SKM-1 treated with dmso at 0.1 percent for 144 hours (cell line): Measurements from ENCODE around the gene TNPO1.
A peak's percentile ranks its signal among the peaks of the same experiment; 100 is the strongest.

Experiments
- DNase-seq: peaks from one replicate; lab custom pipeline; 2025; ENCODE audit not compliant: unreplicated experiment; lab: John Stamatoyannopoulos, UW

The TNPO1 gene

DNA sequence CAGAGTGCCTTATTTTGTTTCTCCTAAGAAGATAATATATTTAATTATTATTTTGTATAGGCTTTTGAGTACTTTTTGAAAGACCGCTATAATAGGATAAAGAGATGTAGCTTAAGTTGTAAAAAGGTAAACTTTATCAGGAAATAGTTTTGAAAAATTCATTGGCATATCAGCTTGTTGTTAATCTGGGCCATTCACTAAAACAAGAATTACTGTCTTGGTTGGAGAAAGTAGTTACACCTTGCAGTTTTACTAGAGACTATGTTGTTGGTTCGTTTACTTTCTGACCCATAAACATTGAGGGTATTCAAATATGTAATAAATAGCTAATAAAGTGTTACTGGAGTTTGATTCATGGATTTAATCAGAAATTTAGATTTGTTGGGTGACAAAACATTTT, 33.7 kb downstream of the TNPO1 start:
- no peak for DNase-seq

GRCh38 chr5:72852356-72852755, 35.9 kb downstream of the TNPO1 start:
- DNase-seq, result no peak

DNA sequence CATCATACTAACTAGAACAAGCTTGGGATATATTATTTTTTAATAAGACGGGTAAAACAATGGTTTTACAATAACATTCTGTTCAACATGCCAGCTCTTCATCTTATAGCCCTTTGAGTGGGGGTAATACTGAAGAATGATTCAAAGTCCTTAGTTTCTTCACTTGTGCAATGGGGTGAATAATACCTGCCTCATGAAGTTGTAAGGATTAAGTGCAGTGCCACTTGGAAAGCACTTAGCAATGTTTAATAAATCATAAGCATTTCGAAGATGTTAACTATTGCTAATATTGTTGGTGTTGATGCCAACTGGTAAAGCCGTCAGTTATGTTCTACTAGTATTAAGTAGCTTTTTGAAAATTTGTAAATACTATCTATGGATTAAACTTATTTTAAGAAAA, 38.0 kb downstream of the TNPO1 start:
- no peak for DNase-seq

GRCh38 chr5:72855821-72856220, 39.4 kb downstream of the TNPO1 start:
- no peak for DNase-seq

DNA sequence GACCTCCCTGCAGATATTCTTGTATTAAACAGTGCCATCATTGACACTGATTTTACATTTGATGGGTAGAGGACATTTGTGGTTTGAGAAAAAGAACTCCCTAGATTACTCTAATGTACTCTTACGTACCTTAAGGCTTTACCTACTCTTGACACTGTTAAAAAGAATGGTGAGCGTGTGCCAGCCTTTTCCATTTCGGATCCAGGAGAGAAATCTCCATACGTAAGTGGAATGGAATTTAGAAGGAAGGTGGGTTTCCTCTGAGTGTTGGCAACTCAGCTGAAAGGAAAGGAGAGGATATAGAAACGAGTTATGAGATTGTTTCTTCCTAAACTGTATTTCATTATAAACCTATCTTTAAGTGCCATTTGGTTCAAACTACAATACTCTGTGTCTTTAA, 40.9 kb downstream of the TNPO1 start:
- DNase-seq, result no peak

GRCh38 chr5:72859127-72859526, 42.7 kb downstream of the TNPO1 start:
- no peak for DNase-seq

GRCh38 chr5:72860499-72860898, 44.0 kb downstream of the TNPO1 start:
- DNase-seq, result no peak

DNA sequence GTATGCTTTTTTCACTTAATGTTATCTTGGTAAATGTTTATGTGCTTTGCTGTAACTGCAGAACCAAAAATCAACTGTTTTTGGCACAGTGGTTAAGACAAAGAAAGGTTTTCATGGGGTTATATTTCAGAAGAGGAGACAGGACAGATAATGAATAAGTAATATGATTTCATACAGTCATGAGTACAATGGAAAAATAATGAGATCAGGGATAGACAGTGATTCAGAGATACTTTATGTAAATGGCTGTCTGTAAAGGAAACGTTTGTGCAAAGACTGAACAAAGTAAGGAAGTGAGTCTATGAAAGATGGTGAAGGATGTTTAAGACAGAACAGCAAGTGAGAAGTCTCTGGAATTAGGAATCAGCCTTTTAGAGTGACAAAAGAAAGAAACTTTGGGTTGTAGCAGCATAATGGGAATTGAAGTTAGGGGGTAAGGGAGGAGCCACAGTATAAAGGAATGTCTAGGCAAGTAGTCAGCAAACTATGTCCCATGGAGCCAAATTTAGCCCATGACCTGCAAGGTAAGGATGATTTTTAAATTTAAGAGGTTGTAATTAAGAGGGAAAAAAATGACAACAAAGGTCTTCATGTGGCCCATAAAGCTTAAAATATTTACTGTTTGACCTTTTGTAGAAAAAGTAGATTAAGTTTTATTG, 55.0 kb downstream of the TNPO1 start:
- no peak for DNase-seq

DNA sequence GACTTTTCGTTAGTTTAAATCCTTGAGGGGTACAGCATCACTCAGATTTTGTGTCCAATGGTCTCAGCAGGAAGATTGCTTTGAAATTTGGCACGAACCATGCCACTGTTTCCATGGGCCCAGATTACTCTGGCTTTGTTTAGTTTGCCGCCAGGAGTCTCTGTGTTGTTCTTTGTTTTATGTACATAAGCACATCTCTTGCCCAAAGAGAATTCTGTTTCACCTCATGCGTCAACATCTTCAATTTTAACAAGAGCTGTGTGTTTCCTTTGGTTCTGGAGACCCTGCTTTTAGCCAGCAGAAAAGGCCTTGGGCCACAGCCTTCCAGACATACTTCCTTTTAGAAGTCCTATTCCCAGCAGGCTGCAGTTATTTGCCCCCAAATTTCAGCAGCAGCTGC, 62.4 kb downstream of the TNPO1 start:
- no peak for DNase-seq

DNA sequence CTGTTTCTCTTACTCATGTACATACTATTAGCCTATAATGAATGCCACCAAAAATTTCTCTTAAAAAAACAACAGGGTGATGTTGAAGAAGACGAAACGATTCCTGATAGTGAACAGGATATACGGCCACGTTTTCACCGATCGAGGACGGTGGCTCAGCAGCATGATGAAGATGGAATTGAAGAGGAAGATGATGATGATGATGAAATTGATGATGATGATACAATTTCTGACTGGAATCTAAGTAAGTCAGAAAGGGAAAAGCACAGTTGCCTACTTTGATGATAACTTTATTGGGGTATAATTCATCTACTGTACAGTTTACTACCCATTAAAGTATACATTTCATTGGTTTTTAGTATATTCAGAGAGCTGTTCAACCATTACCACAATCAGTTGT, 66.5 kb downstream of the TNPO1 start:
- no peak for DNase-seq

DNA sequence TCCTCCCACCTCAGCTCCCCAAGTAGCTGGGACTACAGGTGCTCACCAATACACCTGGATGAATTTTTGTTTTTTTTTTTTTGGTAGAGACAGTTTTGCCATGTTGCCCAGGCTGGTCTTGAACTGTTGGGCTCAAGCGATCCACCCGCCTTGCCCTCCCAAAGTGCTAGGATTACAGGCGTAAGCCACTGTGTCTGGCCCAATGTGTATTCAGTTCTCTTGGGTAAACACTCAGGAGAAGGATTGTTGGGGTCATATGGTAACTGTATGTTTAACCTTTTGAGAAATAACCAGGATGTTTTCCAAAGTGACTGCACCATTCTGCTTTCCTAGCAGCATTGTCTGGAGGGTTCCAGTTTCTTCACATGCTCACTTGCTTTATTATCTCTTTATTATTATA, 67.4 kb downstream of the TNPO1 start:
- no peak for DNase-seq

- no peak for DNase-seq
Measured at GRCh38 chr5:72884892-72885291, 68.4 kb downstream of the TNPO1 start.

DNA sequence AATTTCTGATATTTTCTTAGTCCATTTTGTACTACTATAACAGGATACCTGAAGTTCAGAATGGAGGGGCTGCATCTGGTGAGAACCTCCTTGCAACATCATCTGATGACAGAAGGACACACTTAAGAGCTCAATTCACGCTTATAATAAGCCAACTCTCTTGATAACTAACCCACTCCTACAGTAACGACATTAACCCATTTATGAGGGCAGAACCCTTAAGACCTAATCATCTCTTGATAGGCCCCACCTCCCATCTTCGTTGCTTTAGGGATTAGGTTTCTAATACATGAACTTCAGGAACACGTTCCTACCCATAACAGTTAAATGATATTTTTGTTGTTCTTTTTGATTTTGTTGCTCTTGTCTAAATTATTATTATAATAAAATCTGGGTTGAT, 69.4 kb downstream of the TNPO1 start:
- DNase-seq, result no peak

DNA sequence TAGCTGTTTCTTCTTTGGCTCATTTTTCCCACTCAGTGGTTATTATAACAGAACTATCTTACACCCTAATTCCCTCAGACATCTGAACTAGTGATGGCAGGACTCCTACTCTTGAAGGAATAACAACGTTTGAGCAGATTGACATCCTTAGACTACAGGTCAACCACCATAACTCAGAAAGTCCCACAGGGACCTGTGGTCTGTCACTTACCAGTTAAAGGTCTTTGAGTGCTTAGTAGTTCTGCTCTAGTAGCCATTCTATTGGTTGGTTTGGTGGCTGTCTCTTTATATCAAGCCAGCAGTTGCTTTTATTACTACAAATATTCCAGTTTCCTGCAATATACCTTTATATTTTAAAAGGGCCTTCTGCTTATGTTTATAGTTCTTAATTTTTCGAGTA, 72.1 kb downstream of the TNPO1 start:
- no peak for DNase-seq

DNA sequence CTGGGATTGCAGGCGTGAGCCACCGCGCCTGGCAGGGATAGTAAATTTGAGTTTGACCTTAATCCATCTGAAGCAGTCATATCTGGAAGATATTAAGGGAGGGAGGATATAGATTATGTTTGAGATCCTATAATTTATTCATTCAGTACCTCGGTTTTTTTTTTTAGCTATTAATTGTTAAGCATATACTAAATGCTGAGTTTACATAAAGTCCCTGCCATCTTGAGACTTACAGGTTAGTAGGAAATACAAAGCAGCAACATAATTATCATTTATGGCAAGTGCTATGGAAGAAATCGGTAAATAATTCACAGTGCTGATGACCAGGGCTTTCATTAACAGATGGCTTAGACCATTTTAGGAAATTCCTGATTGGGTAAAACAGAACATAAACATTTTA, 72.9 kb downstream of the TNPO1 start:
- no peak for DNase-seq

GRCh38 chr5:72892846-72893245, 76.4 kb downstream of the TNPO1 start:
- DNase-seq, result no peak

DNA sequence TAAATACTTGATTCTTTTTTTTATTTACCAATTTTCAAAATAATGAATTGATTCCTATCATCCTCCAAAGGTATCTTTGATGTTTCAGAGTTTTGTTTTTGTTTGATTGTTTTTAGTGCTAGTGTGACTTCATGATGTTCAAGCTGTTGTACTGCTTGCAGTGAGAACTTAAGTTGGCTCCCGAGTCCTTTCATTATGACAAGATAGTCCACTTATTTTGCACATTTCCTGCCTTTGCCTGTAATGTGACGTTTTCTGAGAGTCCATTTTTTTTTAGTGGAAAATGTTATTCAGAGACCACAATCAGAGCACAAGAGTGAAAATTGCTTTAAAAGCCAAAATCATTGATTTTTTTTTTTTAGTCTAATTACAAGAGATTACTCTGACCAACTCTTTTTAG, 79.3 kb downstream of the TNPO1 start:
- DNase-seq, result no peak

- no peak for DNase-seq
Measured at GRCh38 chr5:72906806-72907205, 90.3 kb downstream of the TNPO1 start.

DNA sequence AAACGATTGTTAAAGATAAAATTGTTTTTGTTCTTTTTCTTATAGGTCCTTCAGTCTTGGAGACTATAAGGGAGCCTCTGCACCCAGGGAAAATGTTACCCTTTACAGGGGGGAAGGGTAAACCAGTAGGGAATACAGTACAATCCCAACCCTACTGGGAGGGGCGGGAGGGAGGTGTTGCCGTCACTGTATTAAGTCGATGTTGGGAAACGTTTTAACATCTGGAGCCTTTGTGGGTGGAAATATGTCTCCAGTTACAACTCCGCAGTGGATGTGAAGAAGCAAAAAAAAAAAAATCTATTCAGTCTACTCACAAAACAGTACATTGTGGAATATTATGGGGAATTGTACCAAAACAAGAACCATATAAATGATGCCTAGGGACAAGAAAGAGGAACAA, 92.2 kb downstream of the TNPO1 start:
- no peak for DNase-seq

- no peak for DNase-seq
Measured at GRCh38 chr5:72917371-72917776, 100.9 kb downstream of the TNPO1 start.

GRCh38 chr5:72920690-72921502, 104.4 kb downstream of the TNPO1 start:
- peak; percentile 29 for DNase-seq

DNA sequence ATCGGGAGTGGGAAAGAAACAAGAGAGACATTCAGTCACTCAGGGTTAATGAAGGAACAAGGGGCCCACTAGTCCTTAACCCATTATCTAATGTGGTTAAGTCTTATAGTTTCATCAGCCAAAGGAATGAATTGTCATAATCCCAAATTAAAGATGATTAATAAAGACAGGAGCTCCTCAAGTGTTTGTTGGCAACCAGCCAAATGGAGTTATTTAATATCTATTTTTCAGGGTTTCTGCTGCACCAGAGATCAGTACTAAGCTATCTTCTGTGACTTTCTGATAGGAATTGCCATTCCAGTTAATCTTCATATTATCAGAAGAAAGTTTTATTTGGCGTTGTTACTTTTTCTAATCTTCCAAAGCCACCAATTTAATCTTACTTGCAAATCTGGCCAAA, 105.4 kb downstream of the TNPO1 start:
- DNase-seq, result no peak

DNA sequence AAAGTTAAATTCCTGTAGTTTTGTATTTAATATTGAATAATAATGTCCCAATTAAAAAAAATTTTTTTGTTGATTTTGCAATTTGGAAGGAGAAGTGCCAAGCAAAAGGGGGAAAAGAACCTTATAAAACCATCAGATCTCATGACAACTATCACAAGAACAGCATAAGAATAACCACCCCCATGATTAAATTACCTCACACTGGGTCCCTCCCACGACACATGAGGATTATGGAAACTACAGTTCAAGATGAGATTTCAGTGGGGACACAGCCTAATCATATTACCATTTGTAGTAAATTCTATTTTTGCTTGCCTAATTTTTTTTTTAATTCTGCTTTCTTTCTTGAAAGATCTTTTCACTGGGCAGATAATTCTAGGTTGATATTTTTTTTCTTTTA, 106.0 kb downstream of the TNPO1 start:
- no peak for DNase-seq
